Measurements from ENCODE around the gene ABHD3. TPM values are rescaled to one million over a fixed set of nuclear protein-coding genes. Genes with fewer than 3 reads are reported as not detected.
A peak's percentile ranks its signal among the peaks of the same experiment; 100 is the strongest.
"Not testable (repeated sequence)": the region's sequence is repeated elsewhere in the genome, so short reads cannot be mapped to it uniquely, and the experiment has no call there.

Gene ABHD3
- total RNA-seq, 2 donors from 2014 or later = 28.9 to 32.0 TPM

DNA sequence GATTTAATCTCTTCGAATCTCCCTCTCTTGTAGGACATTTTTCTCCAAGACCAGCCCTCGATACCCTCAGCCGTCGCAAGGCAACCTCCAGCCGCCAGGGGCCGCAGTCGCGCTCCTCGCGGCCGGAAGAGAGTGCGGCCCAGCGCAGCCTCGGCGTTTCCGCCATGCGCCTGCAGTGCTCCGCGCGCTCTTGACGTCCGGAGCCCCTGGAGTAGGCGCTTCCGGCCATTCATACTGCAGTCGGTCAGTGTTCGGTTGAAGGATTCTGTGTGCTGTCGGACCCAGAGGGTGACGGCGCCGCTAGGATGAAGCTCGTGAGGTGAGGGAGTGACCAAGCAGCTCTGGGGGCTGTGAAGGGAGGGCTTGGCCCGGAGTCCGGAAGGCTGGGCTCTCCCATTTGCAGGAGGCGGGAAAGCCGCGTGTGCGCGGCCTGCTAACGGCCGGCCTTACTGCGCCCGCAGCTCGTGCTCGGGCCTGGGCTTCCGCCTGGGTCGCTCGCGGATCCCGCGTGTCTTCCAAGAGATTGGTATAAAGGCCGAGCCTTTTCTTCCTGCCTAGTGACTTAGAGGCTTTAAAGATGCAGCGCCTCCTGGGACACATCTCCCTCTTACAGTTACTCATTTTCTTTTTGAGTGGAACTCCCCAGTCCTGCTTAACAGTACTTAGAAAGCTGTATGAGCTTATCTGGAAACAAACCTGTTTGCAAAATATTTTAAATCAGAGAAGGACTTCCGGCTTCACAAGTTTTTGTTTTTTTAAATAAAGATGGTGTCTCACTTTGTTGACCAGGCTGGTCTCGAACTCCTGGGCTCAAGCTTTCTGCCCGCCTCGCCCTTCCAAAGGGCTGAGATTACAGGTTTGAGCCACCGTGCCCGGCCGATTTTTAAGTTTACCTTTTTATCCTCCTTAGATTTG, 92.2 kb downstream of the ABHD3 start, which contains the start of gene SNRPD1:
Gene SNRPD1, plus strand, starts transcription at position 190 of the 915 bp plus-strand sequence. Its CDS starts 116 bp downstream, at position 306.
- no peaks in the 10 kb centered on the region for H3K27me3 Mint-ChIP-seq (ENCODE audit: low read depth)
- peak; percentile 98 to 100 for ATAC-seq (replicated peaks in 1 of 2)
- peak within 1 kb of the TSS; percentile 97 for H3K27ac Mint-ChIP-seq
- peaks cover 6 to 17% of the 10 kb centered on the region in 2 donors for H3K36me3 Mint-ChIP-seq (ENCODE audit: insufficient read depth in 2 of 2)
- peak; percentile 90 to 94 for DNase-seq
- no peaks in the 10 kb centered on the region for H3K9me3 Mint-ChIP-seq
- H3K4me3 Mint-ChIP-seq = peak within 1 kb of the TSS; percentile 98 to 99
- peaks cover 53% of the 10 kb centered on the region for H3K4me1 Mint-ChIP-seq (ENCODE audit: low read depth)

DNA sequence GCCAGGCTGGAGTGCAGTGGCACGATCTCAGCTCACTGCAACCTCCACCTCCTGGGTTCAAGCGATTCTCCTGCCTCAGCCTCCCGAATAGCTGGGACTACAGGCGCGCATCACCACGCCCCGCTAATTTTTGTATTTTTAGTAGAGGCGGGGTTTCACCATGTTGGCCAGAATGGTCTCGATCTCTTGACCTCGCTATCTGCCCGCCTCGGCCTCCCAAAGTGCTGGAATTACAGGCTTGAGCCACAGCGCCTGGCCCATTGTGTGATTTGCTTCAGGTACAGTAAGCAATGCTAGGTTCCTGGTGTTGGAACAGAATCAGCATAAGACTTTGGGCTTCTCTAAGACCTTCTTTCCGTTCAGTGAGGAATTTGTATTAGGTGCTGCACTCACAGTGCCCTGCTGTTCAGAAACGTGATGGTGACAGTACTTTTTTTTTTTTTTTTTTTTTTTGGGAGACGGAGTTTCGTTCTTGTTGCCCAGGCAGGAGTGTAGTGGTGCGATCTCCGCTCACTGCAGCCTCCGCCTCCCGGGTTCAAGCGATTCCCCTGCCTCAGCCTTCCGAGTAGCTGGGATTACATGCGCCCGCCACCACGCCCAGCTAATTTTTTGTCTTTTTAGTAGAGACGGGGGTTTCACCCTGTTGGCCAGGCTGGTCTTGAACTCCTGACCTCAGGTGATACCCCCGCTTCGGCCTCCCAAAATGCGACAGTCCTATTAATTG, 93.0 kb downstream of the ABHD3 start:
- ATAC-seq (replicated peaks in 1 of 2) = peak; percentile 2 to 6
- Mint-ChIP-seq H3K4me3 (peak overlapping the region; percentile 98 to 99), H3K36me3 (ENCODE audit: insufficient read depth in 2 of 2) (peaks cover 6 to 11% of the 10 kb centered on the region in 2 donors), H3K4me1 (ENCODE audit: low read depth) (peaks cover 45% of the 10 kb centered on the region), H3K27ac (peak overlapping the region; percentile 97)
- not testable (repeated sequence) for DNase-seq; H3K27me3 Mint-ChIP-seq (ENCODE audit: low read depth); H3K9me3 Mint-ChIP-seq

DNA sequence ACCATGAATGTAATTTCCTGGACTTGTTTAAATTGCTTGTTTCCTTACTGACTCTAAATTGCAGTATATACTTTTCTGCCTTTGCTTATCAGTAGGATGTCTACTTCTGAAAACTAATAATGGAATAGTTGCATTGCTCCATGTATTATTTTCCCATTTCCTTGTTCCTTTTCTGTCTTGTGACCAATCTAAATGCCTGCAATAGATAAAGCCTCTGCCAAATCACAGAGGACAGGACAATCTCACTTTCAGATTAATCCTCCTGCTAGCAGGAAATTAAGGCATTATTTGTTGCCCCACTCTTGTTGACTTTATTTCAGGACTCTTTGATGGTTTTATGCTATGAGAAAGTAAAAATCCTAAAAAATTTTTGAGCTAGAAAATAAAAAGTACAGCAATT, 99.4 kb downstream of the ABHD3 start:
- Mint-ChIP-seq H3K4me3 (peak overlapping the region in 1 of 2 donors; percentile 48), H3K36me3 (ENCODE audit: insufficient read depth in 2 of 2) (no peaks in the 10 kb centered on the region), H3K4me1 (ENCODE audit: low read depth) (peaks cover 2% of the 10 kb centered on the region), H3K27me3 (ENCODE audit: low read depth) (no peaks in the 10 kb centered on the region), H3K9me3 (no peaks in the 10 kb centered on the region), H3K27ac (peak overlapping the region; percentile 24)
- DNase-seq (no peak), ATAC-seq (replicated peaks in 1 of 2) (no peak)

DNA sequence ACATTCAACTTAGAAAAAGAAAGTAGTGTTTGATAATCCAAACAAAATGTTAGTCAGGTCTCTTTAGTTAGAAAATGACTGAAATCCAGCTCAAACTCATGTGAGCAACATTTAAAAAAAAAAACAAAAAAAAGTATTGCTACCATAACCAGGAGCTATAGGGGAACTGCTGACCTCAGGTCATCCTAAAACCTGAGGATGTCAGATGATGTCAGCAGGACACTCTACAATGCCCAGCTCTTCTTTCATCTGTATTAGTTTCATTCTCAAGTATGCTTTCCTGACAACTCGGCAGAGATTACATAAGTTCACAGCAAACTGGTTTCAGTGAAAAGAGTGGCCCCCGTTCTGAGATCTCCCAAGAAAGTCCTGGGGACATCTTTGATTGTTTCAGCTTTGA, 99.9 kb downstream of the ABHD3 start:
- Mint-ChIP-seq H3K27ac (peak overlapping the region; percentile 24), H3K9me3 (no peaks in the 10 kb centered on the region), H3K4me1 (ENCODE audit: low read depth) (no peaks in the 10 kb centered on the region), H3K4me3 (peak overlapping the region in 1 of 2 donors; percentile 48), H3K36me3 (ENCODE audit: insufficient read depth in 2 of 2) (no peaks in the 10 kb centered on the region), H3K27me3 (ENCODE audit: low read depth) (no peaks in the 10 kb centered on the region)
- DNase-seq (no peak), ATAC-seq (replicated peaks in 1 of 2) (no peak)

DNA sequence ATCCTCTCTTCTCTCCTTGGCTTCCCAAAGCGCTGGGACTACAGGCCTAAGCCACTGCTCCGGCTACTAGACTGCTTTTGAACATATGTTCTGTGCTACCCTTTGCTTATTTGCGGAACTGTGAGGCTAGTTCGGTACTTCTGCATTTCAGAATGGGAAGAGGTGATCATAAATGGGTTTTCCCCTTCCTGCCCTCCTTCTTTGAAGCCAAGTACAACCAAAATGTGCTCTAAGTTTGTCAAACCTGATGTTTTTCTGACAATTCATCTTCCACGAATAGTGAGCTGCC, 102.3 kb downstream of the ABHD3 start:
- no peaks in the 10 kb centered on the region for H3K27me3 Mint-ChIP-seq (ENCODE audit: low read depth)
- ATAC-seq (replicated peaks in 1 of 2) (no peak), DNase-seq (no peak)
- no peaks in the 10 kb centered on the region for H3K9me3 Mint-ChIP-seq
- H3K36me3 Mint-ChIP-seq (ENCODE audit: insufficient read depth in 2 of 2) = no peaks in the 10 kb centered on the region
- H3K27ac Mint-ChIP-seq = no peak overlapping the region
- H3K4me1 Mint-ChIP-seq (ENCODE audit: low read depth) = peaks cover 10% of the 10 kb centered on the region
- no peak overlapping the region for H3K4me3 Mint-ChIP-seq

Other genes starting within 250 kb of the ABHD3 start
- 10 to 100 TPM; 23.0 to 23.6 TPM for gene ESCO1, start 104.1 kb downstream of the ABHD3 start, total RNA-seq
- 10 to 100 TPM; 82.5 to 82.9 TPM for gene SNRPD1, start 92.5 kb downstream of the ABHD3 start, total RNA-seq
- 10 to 100 TPM; 45.4 to 47.6 TPM for gene MIB1, start 36.0 kb upstream of the ABHD3 start, total RNA-seq

All from activated T-cell treated with anti-CD3 and anti-CD28 coated beads, Interleukin-2, amount 50 U/mL, for 72 hours (primary cell).